Astrocyte (in vitro differentiated cells and primary cell): Measurements from ENCODE around the gene CYTH4. TPM values are rescaled to one million over a fixed set of nuclear protein-coding genes. Genes with fewer than 3 reads are reported as not detected.

ENCODE experiments used
- DNase-seq: peaks from one replicate; pipeline ENCODE4 v3.0.0-alpha.2; 2010; ENCODE audit warnings: low read depth
- FAIRE-seq: peaks from 2 replicates; lab custom pipeline; 2011; peaks lifted over from hg19 to GRCh38; lab: Jason Lieb, UNC
- H2AFZ ChIP-seq: 2 replicates; pipeline ENCODE4 v1.6.0; 2012; ENCODE audit warnings: low read depth, low read length, inconsistent platforms
- H3K27ac ChIP-seq: 2 replicates; pipeline ENCODE4 v1.5.1; 2011; ENCODE audit warnings: low read depth, low read length, inconsistent platforms
- H3K27me3 ChIP-seq: 2 replicates; pipeline ENCODE4 v1.6.0; 2011; ENCODE audit warnings: low read length, inconsistent platforms; ENCODE audit not compliant: insufficient read depth
- H3K36me3 ChIP-seq: 2 replicates; pipeline ENCODE4 v1.5.1; 2011; ENCODE audit warnings: low read length, inconsistent platforms; ENCODE audit not compliant: insufficient read depth
- H3K4me1 ChIP-seq: 2 replicates; pipeline ENCODE4 v1.5.1; 2011; ENCODE audit warnings: low read length, inconsistent platforms; ENCODE audit not compliant: insufficient read depth
- H3K4me2 ChIP-seq: 2 replicates; pipeline ENCODE4 v1.6.0; 2012; ENCODE audit warnings: low read length, inconsistent platforms
- H3K4me3 ChIP-seq: 2 replicates; pipeline ENCODE4 v1.5.1; 2011; ENCODE audit warnings: low read depth, mild to moderate bottlenecking, low read length, inconsistent platforms; ENCODE audit not compliant: insufficient read depth
- H3K79me2 ChIP-seq: 2 replicates; pipeline ENCODE4 v1.6.0; 2012; ENCODE audit warnings: mild to moderate bottlenecking, low read length, inconsistent platforms; ENCODE audit not compliant: insufficient read depth
- H3K9ac ChIP-seq: 2 replicates; pipeline ENCODE4 v1.6.0; 2012; ENCODE audit warnings: mild to moderate bottlenecking, low read length, inconsistent platforms
- H3K9me3 ChIP-seq: 2 replicates; pipeline ENCODE4 v1.5.1; 2012; ENCODE audit warnings: low read depth, mild to moderate bottlenecking, low read length, inconsistent platforms; ENCODE audit not compliant: insufficient read depth
- H4K20me1 ChIP-seq: 2 replicates; pipeline ENCODE4 v1.6.0; 2012; ENCODE audit warnings: low read length, inconsistent platforms; ENCODE audit not compliant: insufficient read depth
- H3K27ac Mint-ChIP-seq: one replicate; pipeline ENCODE4 v1.8.0; 2021; ENCODE audit warnings: mild to moderate bottlenecking, mixed read lengths; ENCODE audit not compliant: unreplicated experiment
- H3K27me3 Mint-ChIP-seq: one replicate; pipeline ENCODE4 v1.8.0; 2021; ENCODE audit warnings: low read depth, mixed read lengths; ENCODE audit not compliant: unreplicated experiment
- H3K36me3 Mint-ChIP-seq: one replicate; pipeline ENCODE4 v1.8.0; 2021; ENCODE audit warnings: low read depth, mixed read lengths; ENCODE audit not compliant: unreplicated experiment
- H3K4me1 Mint-ChIP-seq: one replicate; pipeline ENCODE4 v1.8.0; 2021; ENCODE audit warnings: low read depth, mixed read lengths; ENCODE audit not compliant: unreplicated experiment
- H3K4me3 Mint-ChIP-seq: one replicate; pipeline ENCODE4 v1.8.0; 2021; ENCODE audit warnings: mild to moderate bottlenecking, moderate library complexity, mixed read lengths; ENCODE audit not compliant: unreplicated experiment
- H3K9me3 Mint-ChIP-seq: one replicate; pipeline ENCODE4 v1.8.0; 2021; ENCODE audit warnings: mild to moderate bottlenecking, mixed read lengths; ENCODE audit not compliant: unreplicated experiment
- EZH2 ChIP-seq: IDR thresholded peaks from 2 replicates; pipeline ENCODE4 v1.6.1; 2012; ENCODE audit warnings: mild to moderate bottlenecking, low read length, inconsistent platforms; ENCODE audit not compliant: insufficient read depth
- total RNA-seq: library from RNA; stranded (reverse); gene quantifications from 2 replicates; pipeline ENCODE4 v1.2.1, GENCODE V29; 2021
- TF ChIP-seq, protein P1 (sequence below): IDR thresholded peaks from 2 replicates; pipeline ENCODE4 v1.5.1; 2011; ENCODE audit warnings: low read depth, mild to moderate bottlenecking, inconsistent platforms, low read length, moderate library complexity; ENCODE audit not compliant: insufficient read depth

The CYTH4 gene
- total RNA-seq, 1 donor from 2014 or later: not detected

DNA sequence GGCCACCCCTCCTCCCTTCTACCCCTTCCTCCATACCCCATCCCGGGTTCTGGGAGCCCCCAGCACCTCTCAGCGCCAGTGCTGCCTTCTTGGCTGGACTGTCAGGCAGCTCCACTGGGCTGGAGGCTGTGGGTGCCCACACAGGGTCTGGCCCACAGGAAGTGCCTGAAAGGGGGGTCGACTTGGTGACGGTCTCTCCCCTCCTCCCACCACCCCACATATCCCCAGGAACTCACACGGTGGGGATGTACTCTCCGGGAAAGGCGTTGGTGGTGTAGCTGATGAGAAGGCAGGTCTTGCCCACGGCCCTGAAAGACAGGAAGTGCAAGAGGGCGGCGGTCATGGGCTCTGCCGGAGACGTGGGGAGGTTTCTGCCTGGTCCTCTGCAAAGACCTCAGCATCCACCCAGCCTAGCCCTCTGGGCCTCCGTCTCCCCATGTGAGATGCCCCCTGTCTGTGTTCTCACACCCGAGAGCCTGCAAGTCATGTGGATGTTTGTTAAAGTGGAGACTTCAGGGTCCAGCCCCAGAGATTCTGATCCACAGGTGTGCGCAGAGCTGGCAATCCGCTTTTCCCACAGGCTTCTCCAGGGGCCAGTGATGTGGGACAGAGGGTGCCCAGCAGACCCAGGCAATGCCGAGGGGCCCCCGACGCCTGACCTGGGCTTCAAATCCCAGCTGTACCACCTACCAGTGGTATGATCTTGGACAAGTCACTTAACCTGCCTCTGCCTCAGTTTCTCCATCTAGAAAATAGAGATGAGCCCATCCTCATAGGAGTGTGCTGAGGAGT is 40.8 kb upstream of the CYTH4 start:
- no peaks in the 10 kb centered on the region for H3K9me3 Mint-ChIP-seq
- Histone ChIP-seq H3K4me1 (peaks cover 32% of the 10 kb centered on the region), H3K27me3 (no peaks in the 10 kb centered on the region), H2AFZ (no peak overlapping the region), H3K9me3 (no peaks in the 10 kb centered on the region), H3K4me3 (no peak overlapping the region), H3K4me2 (no peak overlapping the region), H3K27ac (no peak overlapping the region), H4K20me1 (no peaks in the 10 kb centered on the region), H3K36me3 (no peaks in the 10 kb centered on the region), H3K79me2 (no peaks in the 10 kb centered on the region), H3K9ac (no peak overlapping the region)
- H3K4me1 Mint-ChIP-seq: peaks cover 13% of the 10 kb centered on the region
- TF ChIP-seq EZH2: no peak
- TF ChIP-seq, protein P1, sequence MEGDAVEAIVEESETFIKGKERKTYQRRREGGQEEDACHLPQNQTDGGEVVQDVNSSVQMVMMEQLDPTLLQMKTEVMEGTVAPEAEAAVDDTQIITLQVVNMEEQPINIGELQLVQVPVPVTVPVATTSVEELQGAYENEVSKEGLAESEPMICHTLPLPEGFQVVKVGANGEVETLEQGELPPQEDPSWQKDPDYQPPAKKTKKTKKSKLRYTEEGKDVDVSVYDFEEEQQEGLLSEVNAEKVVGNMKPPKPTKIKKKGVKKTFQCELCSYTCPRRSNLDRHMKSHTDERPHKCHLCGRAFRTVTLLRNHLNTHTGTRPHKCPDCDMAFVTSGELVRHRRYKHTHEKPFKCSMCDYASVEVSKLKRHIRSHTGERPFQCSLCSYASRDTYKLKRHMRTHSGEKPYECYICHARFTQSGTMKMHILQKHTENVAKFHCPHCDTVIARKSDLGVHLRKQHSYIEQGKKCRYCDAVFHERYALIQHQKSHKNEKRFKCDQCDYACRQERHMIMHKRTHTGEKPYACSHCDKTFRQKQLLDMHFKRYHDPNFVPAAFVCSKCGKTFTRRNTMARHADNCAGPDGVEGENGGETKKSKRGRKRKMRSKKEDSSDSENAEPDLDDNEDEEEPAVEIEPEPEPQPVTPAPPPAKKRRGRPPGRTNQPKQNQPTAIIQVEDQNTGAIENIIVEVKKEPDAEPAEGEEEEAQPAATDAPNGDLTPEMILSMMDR: no peak
- peak overlapping the region; percentile 18 for H3K27ac Mint-ChIP-seq
- no peak for FAIRE-seq
- DNase-seq: no peak
- H3K36me3 Mint-ChIP-seq: no peaks in the 10 kb centered on the region
- H3K4me3 Mint-ChIP-seq: no peak overlapping the region
- peaks cover 11% of the 10 kb centered on the region for H3K27me3 Mint-ChIP-seq

DNA sequence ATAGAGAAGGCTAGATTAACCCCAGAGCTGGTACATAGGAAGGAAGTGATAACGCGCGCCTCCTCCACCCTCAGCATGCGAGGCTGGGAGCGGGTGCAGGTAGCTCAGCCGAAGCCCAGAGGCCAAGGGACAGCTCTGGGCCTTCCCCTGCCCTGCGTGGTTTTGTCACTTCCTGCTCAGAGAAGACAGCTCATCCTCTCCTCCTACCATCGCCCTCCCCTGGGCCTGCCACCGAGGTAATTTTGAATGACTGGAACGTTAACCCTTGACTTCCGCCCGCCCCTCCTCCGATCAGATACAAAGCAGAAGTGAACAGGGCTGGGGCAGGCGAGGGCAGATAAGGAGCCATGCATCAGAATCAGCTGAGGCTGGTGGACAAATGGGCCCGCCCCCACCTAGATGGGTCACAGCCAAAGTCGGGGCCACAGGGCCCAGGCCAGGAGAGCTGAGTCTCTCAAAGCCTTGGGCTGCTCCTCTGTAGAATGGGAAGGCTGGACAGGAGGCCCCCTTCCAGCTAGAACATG is 39.9 kb upstream of the CYTH4 start:
- no peak for DNase-seq
- peaks cover 10% of the 10 kb centered on the region for H3K4me1 Mint-ChIP-seq
- H3K9ac ChIP-seq: no peak overlapping the region
- no peaks in the 10 kb centered on the region for H4K20me1 ChIP-seq
- H3K4me3 ChIP-seq: no peak overlapping the region
- no peak overlapping the region for H3K27ac Mint-ChIP-seq
- no peaks in the 10 kb centered on the region for H3K36me3 Mint-ChIP-seq
- peaks cover 29% of the 10 kb centered on the region for H3K4me1 ChIP-seq
- no peaks in the 10 kb centered on the region for H3K36me3 ChIP-seq
- peaks cover 13% of the 10 kb centered on the region for H3K27me3 Mint-ChIP-seq
- TF ChIP-seq, protein P1: no peak
- TF ChIP-seq EZH2: no peak
- no peaks in the 10 kb centered on the region for H3K79me2 ChIP-seq
- peak; percentile 39 for FAIRE-seq
- no peaks in the 10 kb centered on the region for H3K9me3 Mint-ChIP-seq
- peak overlapping the region; percentile 43 for H3K4me2 ChIP-seq
- no peak overlapping the region for H3K27ac ChIP-seq
- H3K27me3 ChIP-seq: no peaks in the 10 kb centered on the region
- H3K9me3 ChIP-seq: no peaks in the 10 kb centered on the region
- peak overlapping the region; percentile 9 for H2AFZ ChIP-seq
- no peak overlapping the region for H3K4me3 Mint-ChIP-seq
